PC-3 (cell line): ENCODE data around the gene NAP1L4. TPM values are rescaled to one million over a fixed set of nuclear protein-coding genes. Genes with fewer than 3 reads are reported as not detected.

Experiments
- ATAC-seq: fragments of 200-7000 bp; cut with Tn5 transposase; 2 replicates; pipeline ENCODE4 v1.9.1; 2020; ENCODE audit warnings: mild to moderate bottlenecking, moderate library complexity
- BruUV-seq: library from RNA; stranded (reverse); fragments of 400-500 nt; replicated peaks from 2 replicates; lab custom pipeline; 2021; lab: Mats Ljungman, UMichigan
- CTCF ChIA-PET: fragments of 300-600 bp; sonication (Branson Sonifier 250); formaldehyde crosslinking; loops from one replicate; lab custom pipeline; 2022; ENCODE audit warnings: antibody characterized with exemption; lab: Charles Lee
- POLR2A ChIA-PET: fragments of 300-600 bp; sonication (Branson Sonifier 250); formaldehyde crosslinking; loops from one replicate; lab custom pipeline; 2022; ENCODE audit warnings: antibody characterized with exemption; ENCODE audit not compliant: unreplicated experiment; lab: Charles Lee
- DNase-seq: peaks from one replicate; pipeline ENCODE4 v3.0.0-alpha.2; 2015
- H2AFZ ChIP-seq: fragments of 300-600 bp; sonication (generic); 2 replicates; pipeline ENCODE4 v1.6.0; 2016; ENCODE audit warnings: antibody characterized with exemption, low read length
- H3F3A ChIP-seq: fragments of 300-600 bp; sonication (generic); one replicate; pipeline ENCODE4 v1.6.0; 2017; ENCODE audit warnings: antibody characterized with exemption, low read length, control low read depth, mild to moderate bottlenecking; ENCODE audit not compliant: unreplicated experiment
- H3K27ac ChIP-seq: fragments of 300-600 bp; sonication (generic); 2 replicates; pipeline ENCODE4 v1.5.1; 2016; ENCODE audit warnings: mild to moderate bottlenecking, low read length
- H3K27me3 ChIP-seq: fragments of 300-600 bp; sonication (generic); 2 replicates; pipeline ENCODE4 v1.6.1; 2016; ENCODE audit warnings: low read length, mixed read lengths
- H3K36me3 ChIP-seq: fragments of 300-600 bp; sonication (generic); 2 replicates; pipeline ENCODE4 v1.6.1; 2016; ENCODE audit warnings: low read depth, mixed run types, low read length, mixed read lengths
- H3K4me1 ChIP-seq: fragments of 300-600 bp; sonication (generic); 2 replicates; pipeline ENCODE4 v1.5.1; 2016; ENCODE audit warnings: low read length; ENCODE audit not compliant: insufficient read depth
- H3K4me2 ChIP-seq: fragments of 300-600 bp; sonication (generic); 2 replicates; pipeline ENCODE4 v1.6.0; 2016; ENCODE audit warnings: low read length
- H3K4me3 ChIP-seq: fragments of 300-600 bp; sonication (generic); 2 replicates; pipeline ENCODE4 v1.5.1; 2016; ENCODE audit warnings: mild to moderate bottlenecking, low read length, mixed read lengths
- H3K79me2 ChIP-seq: fragments of 300-600 bp; sonication (generic); 2 replicates; pipeline ENCODE4 v1.6.1; 2017; ENCODE audit warnings: low read length, mixed read lengths
- H3K9ac ChIP-seq: fragments of 300-600 bp; sonication (generic); 2 replicates; pipeline ENCODE4 v1.6.0; 2016; ENCODE audit warnings: mild to moderate bottlenecking, low read length
- H3K9me2 ChIP-seq: fragments of 300-600 bp; sonication (generic); replicated peaks from 2 replicates; pipeline ENCODE4 v1.6.1; 2016; ENCODE audit warnings: mixed run types, low read length, mixed read lengths
- H3K9me3 ChIP-seq: fragments of 300-600 bp; sonication (generic); 2 replicates; pipeline ENCODE4 v1.6.1; 2016; ENCODE audit warnings: low read length, mixed read lengths
- H4K20me1 ChIP-seq: fragments of 300-600 bp; sonication (generic); 2 replicates; pipeline ENCODE4 v1.6.1; 2016; ENCODE audit warnings: low read length, mixed read lengths
- CTCF ChIP-seq: fragments of 300-600 bp; sonication (generic); conservative IDR thresholded peaks from 2 replicates; pipeline ENCODE4 v1.5.1; 2017; ENCODE audit warnings: antibody characterized with exemption, low read depth, mild to moderate bottlenecking, low read length
- EZH2 ChIP-seq: fragments of 300-600 bp; sonication (generic); IDR thresholded peaks from one replicate; pipeline ENCODE4 v1.6.1; 2017; ENCODE audit warnings: antibody characterized with exemption, mild to moderate bottlenecking, low read length; ENCODE audit not compliant: unreplicated experiment
- EZH2phosphoT487 ChIP-seq: fragments of 300-600 bp; sonication (generic); IDR thresholded peaks from 2 replicates; pipeline ENCODE4 v1.6.1; 2018; ENCODE audit warnings: mild to moderate bottlenecking, antibody characterized with exemption, low read length, borderline replicate concordance
- intact Hi-C: fragments of 100-400 bp; cut with micrococcal nuclease; formaldehyde crosslinking; loops from 2 replicates; pipeline ENCODE4 v1.9.0; 2023
- total RNA-seq: library from RNA; depleted of rRNA; stranded (reverse); fragments of >200 nt; gene quantifications from 2 replicates; pipeline ENCODE4 v1.2.3, GENCODE V29; 2014

NAP1L4 gene
- total RNA-seq, 1 experiment from 2014 or later: 115 TPM

GRCh38 chr11:2981130-2981529, 11.0 kb downstream of the NAP1L4 start:
- no peaks in the 10 kb centered on the region for H3F3A ChIP-seq
- ATAC-seq (no peak), DNase-seq (no peak)
- H3K27ac ChIP-seq: no peak overlapping the region
- POLR2A ChIA-PET: no interaction called here
- H3K79me2 ChIP-seq: peaks cover 95% of the 10 kb centered on the region
- TF ChIP-seq EZH2phosphoT487 (no peak), CTCF (no peak), EZH2 (no peak)
- CTCF ChIA-PET: no interaction called here
- H3K9me3 ChIP-seq: no peaks in the 10 kb centered on the region
- no peak overlapping the region for H3K4me3 ChIP-seq
- H3K4me1 ChIP-seq: no peaks in the 10 kb centered on the region
- H3K27me3 ChIP-seq: no peaks in the 10 kb centered on the region
- intact Hi-C loops: no loop called here
- H3K9ac ChIP-seq: no peak overlapping the region
- H4K20me1 ChIP-seq: peaks cover 35% of the 10 kb centered on the region
- peaks cover 41% of the 10 kb centered on the region; the same call in 1 of the 2 replicates for H3K36me3 ChIP-seq
- no TSS peak for BruUV-seq
- H3K4me2 ChIP-seq: no peak overlapping the region
- no peaks in the 10 kb centered on the region for H3K9me2 ChIP-seq
- no peak overlapping the region for H2AFZ ChIP-seq

GRCh38 chr11:2980168-2980840, 11.8 kb downstream of the NAP1L4 start:
- Histone ChIP-seq H4K20me1 (peaks cover 38% of the 10 kb centered on the region), H3K27ac (no peak overlapping the region), H3K9me2 (no peaks in the 10 kb centered on the region), H3K79me2 (peaks cover 93% of the 10 kb centered on the region), H3K9ac (no peak overlapping the region), H3K4me1 (no peaks in the 10 kb centered on the region), H3K27me3 (no peaks in the 10 kb centered on the region), H3K4me2 (no peak overlapping the region), H3K36me3 (peaks cover 46% of the 10 kb centered on the region), H3F3A (no peaks in the 10 kb centered on the region), H3K4me3 (no peak overlapping the region), H2AFZ (no peak overlapping the region), H3K9me3 (no peaks in the 10 kb centered on the region)
- POLR2A ChIA-PET: no interaction called here
- DNase-seq (no peak), ATAC-seq (no peak)
- intact Hi-C loops: no loop called here
- BruUV-seq: no TSS peak
- TF ChIP-seq EZH2 (no peak), EZH2phosphoT487 (no peak), CTCF (no peak)
- CTCF ChIA-PET: no interaction called here

- Histone ChIP-seq H3K4me1 (no peaks in the 10 kb centered on the region), H3K4me3 (no peak overlapping the region), H4K20me1 (peaks cover 22% of the 10 kb centered on the region), H3K79me2 (peaks cover 79% of the 10 kb centered on the region), H3K4me2 (no peak overlapping the region), H3K9ac (no peak overlapping the region), H3K36me3 (peaks cover 63% of the 10 kb centered on the region), H3K27ac (no peak overlapping the region), H3K9me2 (no peaks in the 10 kb centered on the region), H3K27me3 (no peaks in the 10 kb centered on the region), H3F3A (no peaks in the 10 kb centered on the region), H3K9me3 (no peaks in the 10 kb centered on the region), H2AFZ (no peak overlapping the region)
- BruUV-seq: no TSS peak
- DNase-seq (no peak), ATAC-seq (no peak)
- intact Hi-C loops: no loop called here
- CTCF ChIA-PET: no interaction called here
- TF ChIP-seq CTCF: no peak
- POLR2A ChIA-PET: no interaction called here
These were observed 15.0 kb downstream of the NAP1L4 start for GRCh38 chr11:2977113-2977512.
